Fibroblast of the aortic adventitia (primary cell): Measurements from ENCODE around the gene OR6C75. TPM values are rescaled to one million over a fixed set of nuclear protein-coding genes. Genes with fewer than 3 reads are reported as not detected.
"Not testable (repeated sequence)": the region's sequence is repeated elsewhere in the genome, so short reads cannot be mapped to it uniquely, and the experiment has no call there.

Experiments
- DNase-seq: peaks from one replicate; pipeline ENCODE4 v3.0.0-alpha.2; 2010; ENCODE audit warnings: low read depth
- H3K4me3 ChIP-seq: 2 replicates; pipeline ENCODE4 v1.5.1; 2011; ENCODE audit warnings: low read depth, mild to moderate bottlenecking, control low read depth, low read length, moderate library complexity
- total RNA-seq: library from RNA; depleted of rRNA; stranded (reverse); fragments of >200 nt; gene quantifications from 2 replicates; pipeline ENCODE4 v1.2.3, GENCODE V29; 2012; ENCODE audit warnings: low replicate concordance
- TF ChIP-seq, protein P1 (sequence below): IDR thresholded peaks from 2 replicates; pipeline ENCODE4 v1.5.1; 2011; ENCODE audit warnings: mild to moderate bottlenecking, low read length, control low read depth, inconsistent platforms; ENCODE audit not compliant: insufficient read depth

OR6C75 gene
- total RNA-seq, 1 donor, result not detected

DNA sequence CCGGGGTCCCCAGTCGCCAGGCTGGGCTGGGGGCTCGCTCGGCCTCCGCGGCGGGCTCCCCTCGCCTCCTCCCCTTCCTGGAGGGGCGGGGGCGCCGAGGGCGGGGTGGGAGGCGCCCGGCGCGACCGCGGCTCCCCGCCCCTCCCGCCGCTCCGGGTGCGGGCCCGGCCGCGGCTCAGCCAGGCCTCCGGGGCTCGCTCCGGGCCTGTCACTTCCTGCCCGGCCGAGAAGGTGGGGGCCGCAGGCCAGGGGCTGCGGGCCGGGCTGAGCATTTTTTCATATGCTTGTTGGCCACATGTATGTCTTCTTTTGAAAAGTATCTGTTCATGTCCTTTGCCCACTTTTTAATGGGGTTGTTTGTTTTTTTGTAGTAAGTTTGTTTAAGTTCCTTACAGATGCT, 52.1 kb downstream of the OR6C75 start:
- not testable (repeated sequence) for DNase-seq, H3K4me3 ChIP-seq

- H3K4me3 ChIP-seq, result no peak overlapping the region
- TF ChIP-seq, protein P1, sequence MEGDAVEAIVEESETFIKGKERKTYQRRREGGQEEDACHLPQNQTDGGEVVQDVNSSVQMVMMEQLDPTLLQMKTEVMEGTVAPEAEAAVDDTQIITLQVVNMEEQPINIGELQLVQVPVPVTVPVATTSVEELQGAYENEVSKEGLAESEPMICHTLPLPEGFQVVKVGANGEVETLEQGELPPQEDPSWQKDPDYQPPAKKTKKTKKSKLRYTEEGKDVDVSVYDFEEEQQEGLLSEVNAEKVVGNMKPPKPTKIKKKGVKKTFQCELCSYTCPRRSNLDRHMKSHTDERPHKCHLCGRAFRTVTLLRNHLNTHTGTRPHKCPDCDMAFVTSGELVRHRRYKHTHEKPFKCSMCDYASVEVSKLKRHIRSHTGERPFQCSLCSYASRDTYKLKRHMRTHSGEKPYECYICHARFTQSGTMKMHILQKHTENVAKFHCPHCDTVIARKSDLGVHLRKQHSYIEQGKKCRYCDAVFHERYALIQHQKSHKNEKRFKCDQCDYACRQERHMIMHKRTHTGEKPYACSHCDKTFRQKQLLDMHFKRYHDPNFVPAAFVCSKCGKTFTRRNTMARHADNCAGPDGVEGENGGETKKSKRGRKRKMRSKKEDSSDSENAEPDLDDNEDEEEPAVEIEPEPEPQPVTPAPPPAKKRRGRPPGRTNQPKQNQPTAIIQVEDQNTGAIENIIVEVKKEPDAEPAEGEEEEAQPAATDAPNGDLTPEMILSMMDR, result no peak
- no peak for DNase-seq
Observed at GRCh38 chr12:55416961-55417360, 54.2 kb downstream of the OR6C75 start.

Other genes starting within 250 kb of the OR6C75 start
- gene OR9K2, start 236.6 kb upstream of the OR6C75 start, total RNA-seq, result not detected in 2 replicates
- gene OR10A7, start 141.9 kb upstream of the OR6C75 start, total RNA-seq, result not detected in 2 replicates
- gene OR6C74, start 118.4 kb upstream of the OR6C75 start, total RNA-seq, result not detected in 2 replicates
- gene OR6C6, start 66.4 kb upstream of the OR6C75 start, total RNA-seq, result not detected in 2 replicates
- gene OR6C1, start 48.6 kb upstream of the OR6C75 start, total RNA-seq, result not detected in 2 replicates
- not detected in 2 replicates for gene OR6C3, start 32.2 kb upstream of the OR6C75 start, total RNA-seq
- gene OR6C65, start 37.6 kb downstream of the OR6C75 start, total RNA-seq, result not detected in 2 replicates
- not detected in 2 replicates for gene OR6C76, start 63.3 kb downstream of the OR6C75 start, total RNA-seq
- gene OR6C2, start 81.1 kb downstream of the OR6C75 start, total RNA-seq, result not detected in 2 replicates
- not detected in 2 replicates for gene OR6C70, start 107.2 kb downstream of the OR6C75 start, total RNA-seq
- not detected in 2 replicates for gene OR6C68, start 129.4 kb downstream of the OR6C75 start, total RNA-seq
- not detected in 2 replicates for gene OR6C4, start 186.6 kb downstream of the OR6C75 start, total RNA-seq
- not detected in 2 replicates for gene OR2AP1, start 209.5 kb downstream of the OR6C75 start, total RNA-seq